ENCODE results near the gene FANCC.
A peak's percentile ranks its signal among the peaks of the same experiment; 100 is the strongest.

DNA sequence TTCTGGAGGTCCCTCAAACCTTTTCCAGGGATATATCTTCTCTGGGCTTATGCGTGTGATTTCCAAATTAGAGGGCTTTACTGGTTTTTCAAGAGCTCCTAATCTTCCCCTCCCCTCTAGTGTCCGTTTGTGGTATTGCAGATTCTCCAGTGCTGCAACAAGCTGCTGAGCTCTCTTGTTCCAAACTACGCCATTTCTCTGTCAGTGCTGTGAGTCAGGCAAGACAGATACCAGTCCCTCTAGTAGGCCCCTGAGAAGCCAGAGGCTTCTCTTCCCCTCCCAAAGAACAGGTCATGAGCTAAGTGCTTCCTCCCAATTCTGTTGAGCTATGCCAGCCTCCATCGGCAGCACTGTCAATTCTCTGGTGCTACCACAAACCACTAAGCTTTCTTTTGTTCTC is 149.5 kb downstream of the FANCC start:
- TF ChIP-seq, protein P1, sequence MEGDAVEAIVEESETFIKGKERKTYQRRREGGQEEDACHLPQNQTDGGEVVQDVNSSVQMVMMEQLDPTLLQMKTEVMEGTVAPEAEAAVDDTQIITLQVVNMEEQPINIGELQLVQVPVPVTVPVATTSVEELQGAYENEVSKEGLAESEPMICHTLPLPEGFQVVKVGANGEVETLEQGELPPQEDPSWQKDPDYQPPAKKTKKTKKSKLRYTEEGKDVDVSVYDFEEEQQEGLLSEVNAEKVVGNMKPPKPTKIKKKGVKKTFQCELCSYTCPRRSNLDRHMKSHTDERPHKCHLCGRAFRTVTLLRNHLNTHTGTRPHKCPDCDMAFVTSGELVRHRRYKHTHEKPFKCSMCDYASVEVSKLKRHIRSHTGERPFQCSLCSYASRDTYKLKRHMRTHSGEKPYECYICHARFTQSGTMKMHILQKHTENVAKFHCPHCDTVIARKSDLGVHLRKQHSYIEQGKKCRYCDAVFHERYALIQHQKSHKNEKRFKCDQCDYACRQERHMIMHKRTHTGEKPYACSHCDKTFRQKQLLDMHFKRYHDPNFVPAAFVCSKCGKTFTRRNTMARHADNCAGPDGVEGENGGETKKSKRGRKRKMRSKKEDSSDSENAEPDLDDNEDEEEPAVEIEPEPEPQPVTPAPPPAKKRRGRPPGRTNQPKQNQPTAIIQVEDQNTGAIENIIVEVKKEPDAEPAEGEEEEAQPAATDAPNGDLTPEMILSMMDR (IDR thresholded peaks at IDR 0.05; ENCODE audit: control extremely low read depth in 1 of 3, insufficient read depth in 1 of 3, low read depth in 1 of 3, low read length in 3 of 3) = peak in 2 of 3 experiments; percentile 75 to 87; a peak in 3 of 4 replicates
- TF ChIP-seq TCF12 (IDR thresholded peaks at IDR 0.05; ENCODE audit: low read depth, low read length) = no peak
- no peak for TF ChIP-seq POLR2AphosphoS5 (IDR thresholded peaks at IDR 0.05; ENCODE audit: low read depth, low read length)
- TF ChIP-seq EGR1 (IDR thresholded peaks at IDR 0.05; ENCODE audit: borderline replicate concordance, low read depth, low read length) = no peak
- no peak for TF ChIP-seq SIX5 (IDR thresholded peaks at IDR 0.05; ENCODE audit: low read depth, low read length)
- no peak for TF ChIP-seq POLR2A (IDR thresholded peaks at IDR 0.05; ENCODE audit: control extremely low read depth in 1 of 2, low read depth in 2 of 2, low read length in 2 of 2)
- 0 out of 2 replicates have a peak, but pooled peaks have one; percentile 14 for TF ChIP-seq CEBPB (IDR thresholded peaks at IDR 0.05; ENCODE audit: low read depth, low read length)
- no peak for TF ChIP-seq JUND (IDR thresholded peaks at IDR 0.05; ENCODE audit: low read length)
- TF ChIP-seq, protein P2, sequence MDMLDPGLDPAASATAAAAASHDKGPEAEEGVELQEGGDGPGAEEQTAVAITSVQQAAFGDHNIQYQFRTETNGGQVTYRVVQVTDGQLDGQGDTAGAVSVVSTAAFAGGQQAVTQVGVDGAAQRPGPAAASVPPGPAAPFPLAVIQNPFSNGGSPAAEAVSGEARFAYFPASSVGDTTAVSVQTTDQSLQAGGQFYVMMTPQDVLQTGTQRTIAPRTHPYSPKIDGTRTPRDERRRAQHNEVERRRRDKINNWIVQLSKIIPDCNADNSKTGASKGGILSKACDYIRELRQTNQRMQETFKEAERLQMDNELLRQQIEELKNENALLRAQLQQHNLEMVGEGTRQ (IDR thresholded peaks at IDR 0.05; ENCODE audit: low read length) = no peak
- TF ChIP-seq BRCA1 (IDR thresholded peaks at IDR 0.05; ENCODE audit: low read depth, low read length) = no peak
- TF ChIP-seq EZH2 (IDR thresholded peaks at IDR 0.05; ENCODE audit: low read depth, low read length, severe bottlenecking) = no peak
- TF ChIP-seq SP1 (IDR thresholded peaks at IDR 0.05; ENCODE audit: low read depth, low read length) = no peak
- no peak for TF ChIP-seq KDM1A (IDR thresholded peaks at IDR 0.05; ENCODE audit: borderline replicate concordance, low read length)
- TF ChIP-seq GTF2F1 (IDR thresholded peaks at IDR 0.05; ENCODE audit: borderline replicate concordance, low read depth, low read length) = no peak
